ENCODE measurements around the gene KLF8. TPM values are rescaled to one million over a fixed set of nuclear protein-coding genes. Genes with fewer than 3 reads are reported as not detected.

KLF8 gene
- total RNA-seq, 1 donor: 1.8 TPM

DNA sequence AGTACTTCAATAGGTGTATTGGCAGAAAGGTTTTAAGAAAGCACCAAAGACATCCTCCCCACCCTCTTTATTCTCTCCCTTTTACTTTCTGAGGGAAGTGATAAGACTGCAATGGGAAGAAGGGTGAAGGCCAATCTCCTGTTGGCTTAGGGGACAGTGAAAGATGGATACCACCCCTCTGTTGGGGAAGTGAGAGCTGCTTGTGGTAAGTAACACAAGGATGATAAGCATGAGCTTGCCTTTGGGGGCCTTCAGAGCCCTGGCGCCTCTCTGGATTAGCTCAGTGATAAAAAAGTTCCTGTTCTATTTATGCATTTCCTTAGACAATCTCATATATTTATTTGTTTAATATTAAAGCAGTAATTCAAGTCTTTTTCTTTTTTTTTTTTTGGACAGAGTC is 5.2 kb upstream of the KLF8 start:
- no peak for DNase-seq (ENCODE audit: low read depth)
- no peak overlapping the region for H3K4me3 ChIP-seq (ENCODE audit: low read depth, low read length)
- TF ChIP-seq, protein P1, sequence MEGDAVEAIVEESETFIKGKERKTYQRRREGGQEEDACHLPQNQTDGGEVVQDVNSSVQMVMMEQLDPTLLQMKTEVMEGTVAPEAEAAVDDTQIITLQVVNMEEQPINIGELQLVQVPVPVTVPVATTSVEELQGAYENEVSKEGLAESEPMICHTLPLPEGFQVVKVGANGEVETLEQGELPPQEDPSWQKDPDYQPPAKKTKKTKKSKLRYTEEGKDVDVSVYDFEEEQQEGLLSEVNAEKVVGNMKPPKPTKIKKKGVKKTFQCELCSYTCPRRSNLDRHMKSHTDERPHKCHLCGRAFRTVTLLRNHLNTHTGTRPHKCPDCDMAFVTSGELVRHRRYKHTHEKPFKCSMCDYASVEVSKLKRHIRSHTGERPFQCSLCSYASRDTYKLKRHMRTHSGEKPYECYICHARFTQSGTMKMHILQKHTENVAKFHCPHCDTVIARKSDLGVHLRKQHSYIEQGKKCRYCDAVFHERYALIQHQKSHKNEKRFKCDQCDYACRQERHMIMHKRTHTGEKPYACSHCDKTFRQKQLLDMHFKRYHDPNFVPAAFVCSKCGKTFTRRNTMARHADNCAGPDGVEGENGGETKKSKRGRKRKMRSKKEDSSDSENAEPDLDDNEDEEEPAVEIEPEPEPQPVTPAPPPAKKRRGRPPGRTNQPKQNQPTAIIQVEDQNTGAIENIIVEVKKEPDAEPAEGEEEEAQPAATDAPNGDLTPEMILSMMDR (IDR thresholded peaks at IDR 0.05; ENCODE audit: insufficient read depth, low read length): no peak

DNA sequence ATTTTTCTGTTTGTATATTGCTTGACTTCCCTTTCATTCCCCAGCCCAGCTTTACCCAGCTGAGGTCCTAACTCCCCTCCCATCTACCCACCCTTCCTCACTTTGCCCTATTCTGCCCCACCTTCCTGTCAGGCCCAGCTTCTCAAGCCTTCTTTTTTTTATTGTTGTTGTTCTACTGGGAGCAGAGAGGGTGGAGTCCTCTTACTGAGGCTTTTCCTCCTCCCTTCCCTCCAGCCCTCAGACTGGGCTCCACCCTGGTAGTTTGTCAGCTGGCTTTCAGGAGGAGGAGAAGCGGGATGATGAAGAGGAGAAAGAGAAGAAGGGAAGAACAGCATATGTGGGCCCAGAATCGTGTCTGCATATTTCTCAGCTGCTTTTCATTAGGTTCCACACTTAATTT is 3.2 kb upstream of the KLF8 start:
- no peak for DNase-seq (ENCODE audit: low read depth)
- TF ChIP-seq, protein P1 (IDR thresholded peaks at IDR 0.05; ENCODE audit: insufficient read depth, low read length): no peak
- H3K4me3 ChIP-seq (ENCODE audit: low read depth, low read length): no peak overlapping the region

DNA sequence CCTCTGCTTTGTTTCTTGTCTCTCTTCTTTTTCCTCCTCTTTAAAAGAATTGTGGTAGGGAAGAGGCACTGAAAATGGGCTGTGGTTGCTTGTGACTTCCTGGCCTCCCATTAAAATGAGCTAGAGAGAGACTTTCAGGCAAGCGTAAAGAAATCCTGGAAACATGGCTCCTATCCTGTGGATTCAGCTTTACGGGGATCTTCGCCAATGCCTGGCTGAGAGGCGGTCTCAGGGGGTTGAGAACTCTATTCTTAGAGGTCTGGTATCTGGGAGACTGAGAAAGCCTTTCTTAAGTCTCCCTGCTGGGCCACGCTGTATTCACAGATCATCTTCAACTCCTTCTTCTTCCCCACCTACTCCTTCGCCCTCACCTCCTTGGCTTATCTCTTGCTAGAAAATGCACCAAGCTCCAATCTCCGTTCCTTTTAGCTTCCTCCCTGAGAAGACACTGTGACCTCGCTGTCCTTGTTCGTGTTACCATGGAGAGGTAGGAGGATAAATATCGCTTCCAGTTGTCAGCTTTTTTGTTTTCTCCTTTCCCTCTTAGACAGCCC is 542 bp upstream of the KLF8 start:
- DNase-seq (ENCODE audit: low read depth): no peak
- H3K4me3 ChIP-seq (ENCODE audit: low read depth, low read length): no peak overlapping the region
- TF ChIP-seq, protein P1 (IDR thresholded peaks at IDR 0.05; ENCODE audit: insufficient read depth, low read length): no peak

DNA sequence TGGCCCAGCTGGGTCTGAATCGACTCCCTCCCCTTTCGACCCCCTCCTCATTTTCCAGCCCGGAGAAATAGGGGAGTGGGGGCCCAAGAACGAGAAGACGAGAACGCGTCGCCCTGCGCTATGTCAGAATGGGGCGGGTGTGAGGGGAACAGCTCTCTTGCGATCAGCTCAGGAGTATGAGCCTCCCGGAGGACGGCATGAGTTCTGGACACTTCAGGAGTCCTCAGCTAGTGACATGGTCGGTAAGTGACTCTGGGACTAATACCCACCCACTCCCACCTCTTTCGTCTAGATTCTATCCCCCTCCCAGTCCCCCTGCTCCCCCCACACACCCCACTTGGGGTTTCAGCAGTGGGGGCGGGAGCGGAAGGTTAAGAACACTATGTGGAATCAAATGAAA is 944 bp downstream of the KLF8 start:
- H3K4me3 ChIP-seq (ENCODE audit: low read depth, low read length): no peak overlapping the region
- no peak for DNase-seq (ENCODE audit: low read depth)
- TF ChIP-seq, protein P1 (IDR thresholded peaks at IDR 0.05; ENCODE audit: insufficient read depth, low read length): no peak

DNA sequence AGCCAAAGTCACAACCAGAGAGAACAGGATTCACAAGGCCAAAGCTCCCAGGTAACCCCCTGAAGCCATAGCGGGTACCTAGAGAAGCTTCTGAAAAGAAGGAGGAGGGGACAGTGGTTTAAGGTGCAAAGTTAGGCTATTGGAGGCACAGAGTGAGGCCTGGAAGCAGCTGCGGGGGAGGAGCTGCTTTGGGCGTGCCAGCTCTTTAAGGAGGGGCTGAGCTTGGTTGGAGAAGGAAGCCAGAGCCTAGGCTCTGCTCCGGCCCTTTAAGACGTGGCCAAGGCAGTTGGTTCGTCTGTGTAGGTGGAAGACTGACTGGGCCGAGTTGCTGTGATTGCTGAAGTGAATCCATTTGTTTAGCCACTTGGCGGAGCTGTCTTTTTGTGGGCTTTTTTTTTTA is 1.5 kb downstream of the KLF8 start:
- H3K4me3 ChIP-seq (ENCODE audit: low read depth, low read length): no peak overlapping the region
- TF ChIP-seq, protein P1 (IDR thresholded peaks at IDR 0.05; ENCODE audit: insufficient read depth, low read length): no peak
- no peak for DNase-seq (ENCODE audit: low read depth)

DNA sequence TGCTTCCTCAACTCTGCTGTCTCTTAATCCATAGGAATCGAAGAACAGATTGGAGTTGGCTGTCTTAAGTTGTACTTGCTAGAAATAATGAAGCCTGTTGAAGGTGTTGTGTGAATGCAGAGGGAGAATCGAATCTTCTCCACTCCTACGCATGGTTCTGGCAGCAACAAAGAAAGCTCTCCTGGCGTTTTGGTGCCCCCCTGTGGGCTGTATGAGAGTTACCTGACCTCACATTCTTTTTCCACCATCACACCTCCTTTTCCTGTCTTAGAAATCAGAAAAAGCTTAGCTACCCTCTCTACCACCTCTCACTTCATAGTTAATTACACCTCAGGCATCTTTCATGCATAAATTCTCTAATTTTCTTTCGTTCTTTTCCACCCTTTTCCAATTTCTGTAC is 16.3 kb downstream of the KLF8 start:
- TF ChIP-seq, protein P1 (IDR thresholded peaks at IDR 0.05; ENCODE audit: insufficient read depth, low read length): peak; percentile 61
- no peak overlapping the region for H3K4me3 ChIP-seq (ENCODE audit: low read depth, low read length)
- DNase-seq (ENCODE audit: low read depth): peak; percentile 56

All from fibroblast of the aortic adventitia (primary cell).